Measurements from ENCODE around the gene CAMK2A.

DNA sequence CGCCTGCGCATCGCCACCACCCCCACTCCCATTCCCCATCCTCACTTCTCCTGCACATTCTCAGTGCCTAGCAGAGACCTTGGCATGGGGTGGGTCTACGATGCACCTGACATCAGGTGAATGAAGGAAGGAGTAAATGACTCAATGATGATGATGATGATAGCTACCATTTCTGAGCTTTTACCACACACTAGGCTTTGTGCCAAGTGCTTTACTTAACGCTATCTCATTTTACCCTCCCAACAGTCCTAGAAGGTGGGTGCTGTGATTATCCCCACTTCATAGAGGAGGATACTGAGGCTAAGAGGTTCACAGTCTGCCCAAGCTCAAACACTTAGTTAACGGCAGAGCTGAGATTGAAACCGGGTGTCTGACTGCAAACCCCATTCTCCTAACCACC, 27.1 kb downstream of the CAMK2A start:
- TF ChIP-seq, protein P1, sequence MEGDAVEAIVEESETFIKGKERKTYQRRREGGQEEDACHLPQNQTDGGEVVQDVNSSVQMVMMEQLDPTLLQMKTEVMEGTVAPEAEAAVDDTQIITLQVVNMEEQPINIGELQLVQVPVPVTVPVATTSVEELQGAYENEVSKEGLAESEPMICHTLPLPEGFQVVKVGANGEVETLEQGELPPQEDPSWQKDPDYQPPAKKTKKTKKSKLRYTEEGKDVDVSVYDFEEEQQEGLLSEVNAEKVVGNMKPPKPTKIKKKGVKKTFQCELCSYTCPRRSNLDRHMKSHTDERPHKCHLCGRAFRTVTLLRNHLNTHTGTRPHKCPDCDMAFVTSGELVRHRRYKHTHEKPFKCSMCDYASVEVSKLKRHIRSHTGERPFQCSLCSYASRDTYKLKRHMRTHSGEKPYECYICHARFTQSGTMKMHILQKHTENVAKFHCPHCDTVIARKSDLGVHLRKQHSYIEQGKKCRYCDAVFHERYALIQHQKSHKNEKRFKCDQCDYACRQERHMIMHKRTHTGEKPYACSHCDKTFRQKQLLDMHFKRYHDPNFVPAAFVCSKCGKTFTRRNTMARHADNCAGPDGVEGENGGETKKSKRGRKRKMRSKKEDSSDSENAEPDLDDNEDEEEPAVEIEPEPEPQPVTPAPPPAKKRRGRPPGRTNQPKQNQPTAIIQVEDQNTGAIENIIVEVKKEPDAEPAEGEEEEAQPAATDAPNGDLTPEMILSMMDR (IDR thresholded peaks at IDR 0.05; ENCODE audit: insufficient read depth, low read depth, low read length) = no peak
- no peak for TF ChIP-seq EZH2 (IDR thresholded peaks at IDR 0.05; ENCODE audit: insufficient read depth, low read length)
